Liver (tissue), 9 donors: ENCODE measurements around the gene PTPN23. TPM values are rescaled to one million over a fixed set of nuclear protein-coding genes. Genes with fewer than 3 reads are reported as not detected.

Source experiments
- DNase-seq: peaks from one replicate; pipeline ENCODE4 v3.0.0-alpha.2; 2017; ENCODE audit warnings: low spot score
- H3K27ac ChIP-seq, 2 donors: one replicate each; pipeline ENCODE4 v1.7.0; 2013; ENCODE audit warnings: inconsistent platforms in 2 of 2, low read length in 2 of 2, control low read depth in 1 of 2, low read depth in 1 of 2, mild to moderate bottlenecking in 1 of 2
- H3K27me3 ChIP-seq, 4 donors: one replicate each; pipeline versions ENCODE4 v1.6.1 to v1.7.0; 2013; ENCODE audit warnings: low read length in 3 of 4, inconsistent platforms in 1 of 4, mild to moderate bottlenecking in 1 of 4, moderate library complexity in 1 of 4; ENCODE audit not compliant: control insufficient read depth in 4 of 4, insufficient read depth in 4 of 4
- H3K36me3 ChIP-seq, 4 donors: one replicate each; pipeline versions ENCODE4 v1.6.1 to v1.7.0; 2013; ENCODE audit warnings: low read length in 3 of 4, mild to moderate bottlenecking in 3 of 4, low read depth in 1 of 4, moderate library complexity in 1 of 4; ENCODE audit not compliant: control insufficient read depth in 4 of 4, insufficient read depth in 3 of 4
- H3K4me1 ChIP-seq, 4 donors: one replicate each; pipeline versions ENCODE4 v1.6.1 to v1.7.0; 2013; ENCODE audit warnings: low read length in 3 of 4, mild to moderate bottlenecking in 3 of 4, moderate library complexity in 1 of 4; ENCODE audit not compliant: control insufficient read depth in 4 of 4, insufficient read depth in 4 of 4
- H3K4me3 ChIP-seq, 3 donors: one replicate each; pipeline versions ENCODE4 v1.6.1 to v1.7.0; 2013; ENCODE audit warnings: low read length in 3 of 3, control low read depth in 1 of 3, low read depth in 1 of 3, mild to moderate bottlenecking in 1 of 3
- H3K9ac ChIP-seq, 2 donors: one replicate each; pipeline ENCODE4 v1.7.0; 2013; ENCODE audit warnings: low read length in 2 of 2, mild to moderate bottlenecking in 2 of 2, moderate library complexity in 2 of 2, control low read depth in 1 of 2, low read depth in 1 of 2
- H3K9me3 ChIP-seq, 4 donors: one replicate each; pipeline versions ENCODE4 v1.6.1 to v1.7.0; 2013; ENCODE audit warnings: low read length in 3 of 4; ENCODE audit not compliant: control insufficient read depth in 4 of 4
- CTCF ChIP-seq: fragments of 150-350 bp; IDR thresholded peaks from 2 replicates; pipeline ENCODE4 v1.5.1; 2017; ENCODE audit warnings: improper control_type of control experiment, low read depth, low read length; ENCODE audit not compliant: missing input control
- EGR1 ChIP-seq, 2 donors: IDR thresholded peaks; 2 replicates each; pipeline ENCODE4 v1.6.1; 2016 to 2018; ENCODE audit warnings: antibody characterized with exemption in 2 of 2, low read depth in 2 of 2
- FOXA1 ChIP-seq: IDR thresholded peaks from 2 replicates; pipeline ENCODE4 v1.6.1; 2016; ENCODE audit warnings: antibody characterized with exemption
- FOXA2 ChIP-seq: IDR thresholded peaks from 2 replicates; pipeline ENCODE4 v1.6.1; 2016; ENCODE audit warnings: antibody characterized with exemption
- HNF4A ChIP-seq, 2 donors: conservative IDR thresholded peaks; 2 replicates each; pipeline ENCODE4 v1.6.1; 2016; ENCODE audit warnings: antibody characterized with exemption in 2 of 2, mild to moderate bottlenecking in 2 of 2
- JUND ChIP-seq, 2 donors: IDR thresholded peaks; 2 replicates each; pipeline ENCODE4 v1.6.1; 2016; ENCODE audit warnings: antibody characterized with exemption in 2 of 2
- MAX ChIP-seq: IDR thresholded peaks from 2 replicates; pipeline ENCODE4 v1.6.1; 2016; ENCODE audit warnings: antibody characterized with exemption
- NR2F2 ChIP-seq: IDR thresholded peaks from 2 replicates; pipeline ENCODE4 v1.6.1; 2016; ENCODE audit warnings: antibody characterized with exemption
- RAD21 ChIP-seq, 2 donors: IDR thresholded peaks; 2 replicates each; pipeline ENCODE4 v1.6.1; 2016; ENCODE audit warnings: antibody characterized with exemption in 2 of 2, mild to moderate bottlenecking in 2 of 2
- REST ChIP-seq: IDR thresholded peaks from 2 replicates; pipeline ENCODE4 v1.6.1; 2016; ENCODE audit warnings: antibody characterized with exemption, mild to moderate bottlenecking
- RXRA ChIP-seq, 2 donors: IDR thresholded peaks; 2 replicates each; pipeline ENCODE4 v1.6.1; 2017 to 2018; ENCODE audit warnings: antibody characterized with exemption in 2 of 2, mild to moderate bottlenecking in 1 of 2
- SP1 ChIP-seq: IDR thresholded peaks from 2 replicates; pipeline ENCODE4 v1.6.1; 2018; ENCODE audit warnings: antibody characterized with exemption, mild to moderate bottlenecking
- ZBTB33 ChIP-seq: IDR thresholded peaks from 2 replicates; pipeline ENCODE4 v1.6.1; 2016; ENCODE audit warnings: antibody characterized with exemption
- WGBS: extraction: QIAGEN DNeasy Blood & Tissue Kit; methylation state at CpG from one replicate; pipeline ENCODE4 v1.1.7; 2013; 5-methylcytosine and 5-hydroxymethylcytosine counted together
- polyA plus RNA-seq, 2 donors: library from polyadenylated mRNA; stranded (reverse) in 1 of 2; unstranded in 1 of 2; fragments of 200-250 nt in 1 of 2; fragments of >200 nt in 1 of 2; fragmentation: Nextera tagmentation in 1 of 2; extraction: Ambion mirVana in 1 of 2; gene quantifications; one replicate each; pipeline versions ENCODE4 v1.2.1 to v1.2.3, GENCODE V29; 2013 to 2015
- total RNA-seq, 2 donors: library from RNA; depleted of rRNA; stranded (reverse); fragments of >200 nt; gene quantifications; one replicate each; pipeline ENCODE4 v1.2.3, GENCODE V29; 2014
- donor health status: healthy.
- donor health status: healthy.
- donor health status: healthy.
- donor health status: healthy.
- donor health status: healthy.

Gene PTPN23
- total and polyA plus RNA-seq, 4 donors = 3.8 to 84.4 (median 11.5) TPM

GRCh38 chr3:47343471-47343971 lies 37.3 kb upstream of the PTPN23 start:
- DNase-seq = no peak
- Histone ChIP-seq H3K4me1 (peaks cover 0 to 14% (median 12%) of the 10 kb centered on the region in 4 donors), H3K9me3 (no peaks in the 10 kb centered on the region), H3K9ac (no peak overlapping the region), H3K27me3 (no peaks in the 10 kb centered on the region), H3K4me3 (no peak overlapping the region), H3K36me3 (peaks cover 6 to 18% (median 13%) of the 10 kb centered on the region in 4 donors), H3K27ac (no peak overlapping the region)
- TF ChIP-seq FOXA1 = no peak
- no peak for TF ChIP-seq REST
- no peak for TF ChIP-seq FOXA2
- no peak for TF ChIP-seq SP1
- TF ChIP-seq JUND (IDR thresholded peaks at IDR 0.05) = no peak
- no peak for TF ChIP-seq HNF4A (conservative IDR thresholded peaks at IDR 0.05)
- TF ChIP-seq EGR1 (IDR thresholded peaks at IDR 0.05; ENCODE audit: low read depth in 2 of 2) = no peak
- TF ChIP-seq RAD21 (IDR thresholded peaks at IDR 0.05) = no peak
- TF ChIP-seq NR2F2 = no peak
- 96% methylated on average over 17 of the region's 17 CpGs for WGBS

- DNase-seq = no peak
Measured at GRCh38 chr3:47344971-47345370, 35.9 kb upstream of the PTPN23 start.

More at GRCh38 chr3:47344971-47345370, 35.9 kb upstream of the PTPN23 start:
- H3K27me3 ChIP-seq = no peaks in the 10 kb centered on the region
- no peak overlapping the region for H3K27ac ChIP-seq
- H3K4me1 ChIP-seq = peaks cover 0 to 14% (median 12%) of the 10 kb centered on the region in 4 donors
- no peak overlapping the region for H3K4me3 ChIP-seq
- H3K9ac ChIP-seq = no peak overlapping the region
- TF ChIP-seq REST (no peak), MAX (no peak), EGR1 (IDR thresholded peaks at IDR 0.05; ENCODE audit: low read depth in 2 of 2) (no peak), RXRA (IDR thresholded peaks at IDR 0.05) (no peak), JUND (IDR thresholded peaks at IDR 0.05) (no peak), ZBTB33 (no peak), FOXA1 (no peak), CTCF (no peak), NR2F2 (no peak), HNF4A (conservative IDR thresholded peaks at IDR 0.05) (no peak)
- H3K36me3 ChIP-seq = peaks cover 6 to 15% (median 10%) of the 10 kb centered on the region in 4 donors
- 90% methylated on average over 6 of the region's 6 CpGs for WGBS
- no peaks in the 10 kb centered on the region for H3K9me3 ChIP-seq
